A549 (cell line): Measurements from ENCODE around the gene TSEN54. TPM values are rescaled to one million over a fixed set of nuclear protein-coding genes. Genes with fewer than 3 reads are reported as not detected.

Source experiments
- BHLHE40 ChIP-seq: IDR thresholded peaks from 2 replicates; pipeline ENCODE4 v1.6.1; 2012; ENCODE audit warnings: low read depth, low read length, inconsistent platforms
- CBX2 ChIP-seq: fragments of 200-600 bp; sonication (generic); IDR thresholded peaks from 2 replicates; pipeline ENCODE4 v1.6.1; 2016; ENCODE audit warnings: low read depth, mild to moderate bottlenecking, borderline replicate concordance
- CEBPB ChIP-seq, 2 experiments: fragments of >200 bp in 1 of 2; sonication (Bioruptor Twin) in 1 of 2; formaldehyde crosslinking in 1 of 2; IDR thresholded peaks; 2 replicates each; pipeline ENCODE4 v1.6.1; 2012 to 2016
- CHD4 ChIP-seq: fragments of 200-600 bp; sonication (generic); IDR thresholded peaks from 2 replicates; pipeline ENCODE4 v1.6.1; 2016; ENCODE audit warnings: antibody characterized with exemption, mild to moderate bottlenecking, borderline replicate concordance
- EHF ChIP-seq: fragments of 250-450 bp; sonication (Bioruptor Pico); IDR thresholded peaks from 2 replicates; pipeline ENCODE4 v1.5.0; 2020; ENCODE audit warnings: mild to moderate bottlenecking
- EHMT2 ChIP-seq: fragments of 200-600 bp; sonication (generic); IDR thresholded peaks from 2 replicates; pipeline ENCODE4 v1.6.1; 2016; ENCODE audit warnings: antibody characterized with exemption, low read depth, mild to moderate bottlenecking, moderate library complexity
- ESRRA ChIP-seq: fragments of 150-350 bp; IDR thresholded peaks from 2 replicates; pipeline ENCODE4 v1.6.1; 2014; ENCODE audit warnings: mild to moderate bottlenecking, low read length, borderline replicate concordance
- FOSL2 ChIP-seq, 2 experiments: fragments of 450-650 bp in 1 of 2; fragments of >200 bp in 1 of 2; sonication (Bioruptor Twin) in 1 of 2; formaldehyde crosslinking; IDR thresholded peaks; 2 replicates each; pipeline versions ENCODE4 v1.5.0 to v1.6.1; 2016 to 2020; ENCODE audit warnings: mild to moderate bottlenecking in 1 of 2, moderate library complexity in 1 of 2
- HEYL ChIP-seq: fragments of 250-450 bp; sonication (Bioruptor Pico); IDR thresholded peaks from 2 replicates; pipeline ENCODE4 v1.8.0; 2021; ENCODE audit warnings: mild to moderate bottlenecking, moderate library complexity
- JUN ChIP-seq, 2 experiments: fragments of >200 bp; sonication (Bioruptor Twin); formaldehyde crosslinking; IDR thresholded peaks; 2 replicates in 1 of 2; 3 replicates in 1 of 2; pipeline ENCODE4 v1.6.1; 2016 to 2017
- KDM1A ChIP-seq: fragments of 200-600 bp; sonication (generic); IDR thresholded peaks from 2 replicates; pipeline ENCODE4 v1.6.1; 2016; ENCODE audit warnings: low read depth, mild to moderate bottlenecking
- KDM5A ChIP-seq: fragments of 200-600 bp; sonication (generic); IDR thresholded peaks from 2 replicates; pipeline ENCODE4 v1.6.1; 2016; ENCODE audit warnings: antibody characterized with exemption, mild to moderate bottlenecking
- MAFK ChIP-seq: fragments of 450-650 bp; IDR thresholded peaks from 2 replicates; pipeline ENCODE4 v1.6.1; 2014; ENCODE audit not compliant: partially characterized antibody
- MYC ChIP-seq: IDR thresholded peaks from 2 replicates; pipeline ENCODE4 v1.6.1; 2012; ENCODE audit warnings: mild to moderate bottlenecking, inconsistent platforms, low read length, improper control_type of control experiment, borderline replicate concordance
- POLR2A ChIP-seq: IDR thresholded peaks from 2 replicates; pipeline ENCODE4 v1.6.1; 2012; ENCODE audit warnings: mild to moderate bottlenecking, low read length
- RAD21 ChIP-seq, 2 experiments: fragments of >200 bp in 1 of 2; sonication (Bioruptor Twin) in 1 of 2; formaldehyde crosslinking in 1 of 2; IDR thresholded peaks in 1 of 2; conservative IDR thresholded peaks in 1 of 2; 2 replicates in 1 of 2; 3 replicates in 1 of 2; pipeline ENCODE4 v1.6.1; 2012 to 2018; ENCODE audit warnings: inconsistent platforms in 1 of 2
- RCOR1 ChIP-seq: fragments of 150-350 bp; IDR thresholded peaks from 2 replicates; pipeline ENCODE4 v1.6.1; 2014; ENCODE audit warnings: antibody characterized with exemption, low read length, low read depth
- RNF2 ChIP-seq: fragments of 200-600 bp; sonication (generic); IDR thresholded peaks from 2 replicates; pipeline ENCODE4 v1.6.1; 2016; ENCODE audit warnings: low read depth, mild to moderate bottlenecking, antibody characterized with exemption, moderate library complexity, borderline replicate concordance
- SMC3 ChIP-seq: fragments of >200 bp; sonication (Bioruptor Twin); formaldehyde crosslinking; IDR thresholded peaks from 3 replicates; pipeline ENCODE4 v1.6.1; 2018; ENCODE audit warnings: inconsistent platforms
- TFCP2L1 ChIP-seq: fragments of 250-450 bp; sonication (Bioruptor Pico); IDR thresholded peaks from 2 replicates; pipeline ENCODE4 v1.5.0; 2021; ENCODE audit warnings: mild to moderate bottlenecking
- ZNF302 ChIP-seq: fragments of 250-450 bp; sonication (Bioruptor Pico); IDR thresholded peaks from 2 replicates; pipeline ENCODE4 v1.9.0; 2021; ENCODE audit warnings: inconsistent platforms, mild to moderate bottlenecking, moderate library complexity
- polyA plus RNA-seq, 4 experiments: library from polyadenylated mRNA; depleted of rRNA in 3 of 4; stranded (reverse); fragments of >200 nt; fragmentation: RNase III in 1 of 4; extraction: RNeasy Plus Mini Kit Qiagen cat#74134 plus additional on column Dnase treatment in 1 of 4; gene quantifications; 2 replicates in 3 of 4; 3 replicates in 1 of 4; pipeline ENCODE4 v1.2.3, GENCODE V29; 2011 to 2017
- TF ChIP-seq, protein P1 (sequence below): fragments of 150-350 bp; IDR thresholded peaks from 2 replicates; pipeline ENCODE4 v1.6.1; 2014; ENCODE audit warnings: low read depth, mild to moderate bottlenecking, low read length
- TF ChIP-seq, protein P2 (sequence below): fragments of 250-450 bp; sonication (Bioruptor Pico); IDR thresholded peaks from 2 replicates; pipeline ENCODE4 v1.5.0; 2020; ENCODE audit warnings: low read depth, mild to moderate bottlenecking, moderate library complexity
- TF ChIP-seq, protein P3 (sequence below): fragments of 250-450 bp; sonication (Bioruptor Pico); IDR thresholded peaks from 2 replicates; pipeline ENCODE4 v1.5.0; 2021; ENCODE audit warnings: mild to moderate bottlenecking, moderate library complexity, borderline replicate concordance
- TF ChIP-seq, protein P4 (sequence below): fragments of >200 bp; sonication (Bioruptor Twin); formaldehyde crosslinking; IDR thresholded peaks from 2 replicates; pipeline ENCODE4 v1.6.1; 2016

TSEN54 gene
- polyA plus RNA-seq, 2 of the 4 experiments (the other 2 are of a cell fraction): 24.8 to 38.4 TPM

DNA sequence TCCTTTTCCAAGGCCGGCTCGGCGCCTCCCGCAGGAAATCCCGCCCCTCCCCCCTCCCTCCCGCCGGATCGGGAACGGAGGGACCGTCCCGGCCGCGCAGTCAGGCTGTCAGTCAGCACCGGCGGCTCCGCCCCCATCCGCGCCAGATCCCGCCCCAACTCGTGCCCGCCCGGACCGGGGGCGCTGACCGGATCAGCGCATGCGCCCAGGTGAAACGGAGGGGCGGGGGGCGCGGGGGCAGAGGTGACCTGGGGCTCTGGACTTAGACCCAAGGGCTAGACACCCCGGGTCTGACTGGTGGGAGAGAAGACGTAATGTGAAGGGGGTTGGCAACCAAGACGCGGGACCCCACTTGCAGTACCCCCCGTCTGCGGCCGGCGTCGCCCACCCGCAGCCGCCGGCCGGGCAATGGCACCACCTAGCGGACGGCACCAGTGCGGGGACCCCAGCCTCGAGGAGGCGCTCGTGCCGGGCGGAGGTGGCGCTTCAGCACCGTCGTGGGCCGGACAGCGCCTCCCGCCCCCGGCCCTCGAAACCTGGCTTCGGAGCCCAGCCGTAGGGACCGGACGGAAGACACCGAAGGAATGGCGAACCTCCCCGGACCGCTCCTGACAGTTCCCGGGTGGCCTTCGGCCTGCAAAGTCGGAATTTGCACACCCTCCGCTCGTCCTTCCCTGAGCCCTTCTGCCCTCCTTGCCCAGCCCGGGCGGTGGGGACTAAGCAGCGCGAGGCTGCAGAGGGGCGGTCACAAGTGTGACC lies 653 bp upstream of the TSEN54 start, which contains the start of gene CASKIN2 (continued):
- TF ChIP-seq RAD21 (conservative IDR thresholded peaks at IDR 0.05 in 1 of 2, IDR thresholded peaks at IDR 0.05 in 1 of 2) (peak; percentile 81 to 95), CBX2 (no peak), TFCP2L1 (CRISPR knock-in tag) (no peak), HEYL (CRISPR knock-in tag) (no peak), FOSL2 (IDR thresholded peaks at IDR 0.05) (no peak), FOSL2 (CRISPR knock-in tag; IDR thresholded peaks at IDR 0.05) (peak; percentile 53), CHD4 (peak; percentile 90; the same call in 1 of the 2 replicates), CEBPB (IDR thresholded peaks at IDR 0.05) (no peak), KDM1A (peak; percentile 53), MYC (peak; percentile 69; the same call in 1 of the 2 replicates), RNF2 (no peak; the same call in 1 of the 2 replicates), MAFK (no peak), RCOR1 (peak; percentile 72; the same call in 1 of the 2 replicates), KDM5A (no peak), SMC3 (peak; percentile 92), EHF (CRISPR knock-in tag) (0 out of 2 replicates have a peak, but pooled peaks have one; percentile 54), ESRRA (no peak), JUN (IDR thresholded peaks at IDR 0.05) (no peak), ZNF302 (CRISPR knock-in tag) (no peak), POLR2A (no peak; the same call in 1 of the 2 replicates), BHLHE40 (peak; percentile 57), EHMT2 (peak; percentile 96)
- TF ChIP-seq, protein P1, sequence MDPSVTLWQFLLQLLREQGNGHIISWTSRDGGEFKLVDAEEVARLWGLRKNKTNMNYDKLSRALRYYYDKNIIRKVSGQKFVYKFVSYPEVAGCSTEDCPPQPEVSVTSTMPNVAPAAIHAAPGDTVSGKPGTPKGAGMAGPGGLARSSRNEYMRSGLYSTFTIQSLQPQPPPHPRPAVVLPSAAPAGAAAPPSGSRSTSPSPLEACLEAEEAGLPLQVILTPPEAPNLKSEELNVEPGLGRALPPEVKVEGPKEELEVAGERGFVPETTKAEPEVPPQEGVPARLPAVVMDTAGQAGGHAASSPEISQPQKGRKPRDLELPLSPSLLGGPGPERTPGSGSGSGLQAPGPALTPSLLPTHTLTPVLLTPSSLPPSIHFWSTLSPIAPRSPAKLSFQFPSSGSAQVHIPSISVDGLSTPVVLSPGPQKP: no peak
- TF ChIP-seq, protein P2, sequence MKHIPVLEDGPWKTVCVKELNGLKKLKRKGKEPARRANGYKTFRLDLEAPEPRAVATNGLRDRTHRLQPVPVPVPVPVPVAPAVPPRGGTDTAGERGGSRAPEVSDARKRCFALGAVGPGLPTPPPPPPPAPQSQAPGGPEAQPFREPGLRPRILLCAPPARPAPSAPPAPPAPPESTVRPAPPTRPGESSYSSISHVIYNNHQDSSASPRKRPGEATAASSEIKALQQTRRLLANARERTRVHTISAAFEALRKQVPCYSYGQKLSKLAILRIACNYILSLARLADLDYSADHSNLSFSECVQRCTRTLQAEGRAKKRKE (CRISPR knock-in tag): peak; percentile 81; the same call in 1 of the 2 replicates
- TF ChIP-seq, protein P3, sequence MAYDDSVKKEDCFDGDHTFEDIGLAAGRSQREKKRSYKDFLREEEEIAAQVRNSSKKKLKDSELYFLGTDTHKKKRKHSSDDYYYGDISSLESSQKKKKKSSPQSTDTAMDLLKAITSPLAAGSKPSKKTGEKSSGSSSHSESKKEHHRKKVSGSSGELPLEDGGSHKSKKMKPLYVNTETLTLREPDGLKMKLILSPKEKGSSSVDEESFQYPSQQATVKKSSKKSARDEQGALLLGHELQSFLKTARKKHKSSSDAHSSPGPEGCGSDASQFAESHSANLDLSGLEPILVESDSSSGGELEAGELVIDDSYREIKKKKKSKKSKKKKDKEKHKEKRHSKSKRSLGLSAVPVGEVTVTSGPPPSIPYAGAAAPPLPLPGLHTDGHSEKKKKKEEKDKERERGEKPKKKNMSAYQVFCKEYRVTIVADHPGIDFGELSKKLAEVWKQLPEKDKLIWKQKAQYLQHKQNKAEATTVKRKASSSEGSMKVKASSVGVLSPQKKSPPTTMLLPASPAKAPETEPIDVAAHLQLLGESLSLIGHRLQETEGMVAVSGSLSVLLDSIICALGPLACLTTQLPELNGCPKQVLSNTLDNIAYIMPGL (CRISPR knock-in tag): peak; percentile 88
- TF ChIP-seq, protein P4, sequence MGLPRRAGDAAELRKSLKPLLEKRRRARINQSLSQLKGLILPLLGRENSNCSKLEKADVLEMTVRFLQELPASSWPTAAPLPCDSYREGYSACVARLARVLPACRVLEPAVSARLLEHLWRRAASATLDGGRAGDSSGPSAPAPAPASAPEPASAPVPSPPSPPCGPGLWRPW: no peak
- TF ChIP-seq, all 56 proteins: peak for 25
